AG08396 (cell line): Measurements from ENCODE around the gene SLC7A7.
"Not testable (repeated sequence)": the region's sequence is repeated elsewhere in the genome, so short reads cannot be mapped to it uniquely, and the experiment has no call there.

Experiments used
- DNase-seq: peaks from one replicate; pipeline ENCODE4 v3.0.0; 2012; ENCODE audit warnings: low spot score, mixed read lengths

Gene SLC7A7

DNA sequence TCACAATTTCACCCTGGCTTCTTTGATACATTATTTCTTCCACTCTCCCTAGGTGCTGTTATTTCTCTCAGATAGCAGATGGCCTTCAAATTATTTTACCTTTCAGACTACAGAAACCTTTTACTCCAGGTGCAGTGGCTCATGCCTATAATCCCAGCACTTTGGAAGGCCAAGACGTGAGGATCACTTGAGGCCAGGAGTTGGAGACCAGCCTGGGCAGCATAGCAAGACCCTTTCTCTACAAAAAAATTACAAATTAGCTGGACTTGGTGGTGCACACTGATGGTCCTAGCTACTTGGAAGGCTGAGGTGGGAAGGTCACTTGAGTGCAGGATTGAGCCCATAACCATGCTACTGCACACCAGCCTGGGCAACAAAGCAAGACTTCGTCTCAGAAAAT lies 23.1 kb downstream of the SLC7A7 start:
- DNase-seq: no peak

DNA sequence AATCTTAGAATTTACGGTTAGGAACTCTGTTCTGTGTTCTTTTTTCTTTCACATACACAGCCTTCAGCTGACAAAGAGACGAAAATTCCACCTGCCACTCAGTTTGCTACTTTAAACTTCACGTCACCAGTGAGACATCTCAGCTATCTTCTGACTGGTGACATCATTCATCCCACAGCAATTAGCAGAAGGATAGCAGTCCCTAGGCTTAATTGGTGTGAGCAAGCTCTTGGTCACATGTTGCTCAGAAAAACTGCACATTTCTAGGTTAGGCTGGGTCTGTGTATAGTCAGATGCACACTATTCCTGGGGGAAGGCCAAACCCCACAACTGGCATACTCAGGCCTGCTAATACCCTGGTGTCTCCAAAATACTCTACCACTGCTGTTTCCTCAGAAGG lies 23.9 kb downstream of the SLC7A7 start:
- peak; percentile 58 for DNase-seq

DNA sequence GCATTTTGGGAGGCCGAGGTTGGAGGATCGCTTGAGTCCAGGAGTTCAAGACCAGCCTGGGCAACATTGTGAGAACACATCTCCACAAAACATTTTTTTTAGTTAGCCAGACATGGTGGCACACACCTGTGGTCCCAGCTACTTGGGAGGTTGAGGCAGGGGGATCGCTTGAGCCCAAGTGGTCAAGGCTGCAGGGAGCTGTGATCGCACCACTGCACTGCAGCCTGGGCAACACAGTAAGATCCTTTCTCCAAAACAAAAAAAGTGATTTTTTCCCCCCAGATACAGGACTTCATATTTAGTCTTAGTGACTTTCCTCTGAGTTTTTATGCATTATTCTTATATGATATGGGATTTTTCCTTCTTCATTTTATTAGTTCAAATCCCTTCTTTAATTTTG lies 28.6 kb downstream of the SLC7A7 start:
- DNase-seq: no peak

DNA sequence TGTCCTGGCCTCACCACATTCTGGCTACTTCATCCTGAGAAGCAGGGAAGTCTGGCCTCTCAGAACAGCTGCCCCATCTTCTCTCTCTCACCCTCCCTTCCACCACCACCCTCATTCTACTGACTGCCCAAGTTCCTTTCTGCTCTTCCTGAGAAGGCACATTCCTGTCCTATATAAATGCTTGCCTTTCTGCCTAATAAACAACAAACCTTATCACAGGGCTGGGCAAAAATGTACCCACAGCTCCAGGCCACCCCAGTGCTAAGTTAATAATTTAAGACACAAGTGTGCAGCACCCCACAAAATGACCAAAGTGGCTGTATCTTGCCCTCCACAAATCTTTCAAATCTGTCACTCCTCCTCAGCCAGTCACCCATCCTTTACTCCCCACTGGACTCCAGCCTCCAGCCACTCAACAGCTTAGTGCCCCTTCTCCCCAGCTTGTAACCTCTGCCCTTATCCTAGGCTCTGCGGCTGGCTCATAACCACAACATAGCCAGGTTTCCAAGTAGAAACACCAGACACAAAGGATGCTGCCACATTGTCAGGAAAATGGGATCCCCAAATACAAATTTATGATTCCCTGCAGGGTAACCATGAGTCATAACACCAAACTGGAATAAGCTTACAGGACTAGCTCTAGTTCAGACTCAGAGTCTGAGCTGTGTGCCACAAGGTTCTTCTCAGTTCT lies 33.8 kb downstream of the SLC7A7 start:
- peak; percentile 17 for DNase-seq

DNA sequence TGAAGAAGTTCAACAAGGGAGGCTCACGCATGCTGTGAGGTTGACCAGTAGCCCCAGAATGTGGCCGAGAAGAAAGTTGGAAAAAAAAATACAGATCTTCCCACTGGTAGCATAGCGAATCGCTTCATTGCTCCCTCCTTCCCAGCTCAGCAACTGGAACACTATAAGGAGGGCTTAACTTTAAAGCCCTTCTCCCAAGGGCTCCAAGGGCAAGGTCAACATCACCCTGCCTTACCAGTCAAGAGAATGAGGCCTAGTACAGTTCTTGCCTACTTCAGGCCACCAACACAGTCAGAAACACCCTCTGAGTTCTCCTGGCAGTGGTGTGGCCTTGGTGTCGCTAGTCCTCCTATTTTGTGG lies 34.3 kb downstream of the SLC7A7 start:
- no peak for DNase-seq

DNA sequence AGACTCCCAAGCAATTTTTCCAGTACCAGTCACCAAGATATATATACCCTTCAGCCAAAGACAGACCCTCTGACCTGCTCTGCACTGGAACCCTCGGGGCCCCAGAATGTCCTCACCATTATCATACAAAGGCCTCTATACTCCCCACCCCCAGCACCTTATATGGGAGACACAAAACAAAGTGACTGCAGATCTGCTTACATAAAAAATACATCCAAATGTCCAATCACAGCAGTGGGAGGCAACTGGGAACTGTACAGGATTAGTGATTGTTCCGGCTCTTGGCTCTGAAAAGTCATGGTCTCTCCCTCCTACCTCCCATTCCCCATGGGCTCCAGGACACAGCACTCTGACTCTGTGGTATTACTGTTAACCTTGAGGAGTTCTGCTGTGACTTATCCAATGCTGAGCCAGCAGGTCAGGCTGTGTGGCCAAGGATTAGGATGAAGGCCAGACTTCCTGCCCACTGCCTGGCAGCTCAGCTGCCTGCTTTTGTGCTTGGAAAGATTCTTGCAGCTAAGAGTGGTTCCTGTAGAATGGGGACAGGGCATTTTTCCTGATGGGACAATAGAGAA lies 35.0 kb downstream of the SLC7A7 start:
- no peak for DNase-seq

DNA sequence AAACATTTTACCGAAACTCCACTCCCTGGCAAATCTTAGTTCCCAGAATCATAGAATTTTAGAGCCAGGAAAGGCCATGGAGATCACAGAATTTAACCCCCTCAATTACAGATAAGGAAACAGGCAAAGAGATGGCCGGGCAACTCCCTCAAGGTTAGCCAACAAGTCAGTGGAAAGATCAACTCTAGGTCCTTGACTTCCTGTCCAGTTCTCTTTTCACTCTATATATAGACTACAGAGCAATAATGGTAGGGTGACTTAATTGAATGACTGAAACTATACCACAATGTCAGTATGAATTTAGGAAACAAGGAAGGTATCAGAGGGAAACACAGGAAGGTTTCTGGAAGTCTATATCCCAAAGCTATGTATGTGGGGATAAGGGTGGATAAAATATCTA lies 37.2 kb downstream of the SLC7A7 start:
- DNase-seq: no peak

DNA sequence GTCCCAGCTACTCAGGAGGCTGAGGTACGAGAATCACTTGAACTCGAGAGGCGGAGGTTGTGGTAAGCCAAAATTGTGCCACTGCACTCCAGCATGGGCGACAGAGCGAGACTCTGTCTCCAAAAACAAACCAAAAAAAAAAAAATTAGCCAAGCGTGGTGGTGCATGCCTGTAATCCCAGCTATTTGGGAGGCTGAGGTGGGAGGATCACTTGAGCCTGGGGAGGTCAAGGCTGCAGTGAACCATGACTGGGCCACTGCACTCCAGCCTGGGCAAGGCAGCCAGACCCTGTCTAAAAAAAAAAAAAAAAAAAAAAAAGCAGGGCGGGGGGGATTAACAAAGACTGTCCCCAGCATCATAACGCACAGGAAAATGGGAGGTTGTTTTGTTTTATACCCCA lies 38.4 kb downstream of the SLC7A7 start:
- DNase-seq: not testable (repeated sequence)

DNA sequence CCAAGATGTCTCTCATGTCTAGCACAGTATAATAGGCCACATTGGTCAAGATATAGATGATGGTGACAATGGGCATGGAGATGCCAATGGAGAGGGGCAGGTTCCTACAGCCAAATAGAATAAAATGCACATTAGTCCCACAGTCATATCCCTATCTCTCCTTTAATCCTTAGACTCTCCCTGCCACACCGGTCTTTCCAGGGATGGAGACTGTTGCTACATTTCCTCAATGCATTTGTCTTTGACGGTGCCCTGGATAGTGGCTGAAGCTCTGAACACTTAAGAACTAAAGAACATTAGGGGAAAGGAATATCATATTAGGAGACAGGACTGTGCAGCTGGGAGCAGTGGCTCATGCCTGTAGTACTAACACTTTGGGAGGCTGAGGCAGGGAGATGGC lies 39.0 kb downstream of the SLC7A7 start:
- DNase-seq: no peak

DNA sequence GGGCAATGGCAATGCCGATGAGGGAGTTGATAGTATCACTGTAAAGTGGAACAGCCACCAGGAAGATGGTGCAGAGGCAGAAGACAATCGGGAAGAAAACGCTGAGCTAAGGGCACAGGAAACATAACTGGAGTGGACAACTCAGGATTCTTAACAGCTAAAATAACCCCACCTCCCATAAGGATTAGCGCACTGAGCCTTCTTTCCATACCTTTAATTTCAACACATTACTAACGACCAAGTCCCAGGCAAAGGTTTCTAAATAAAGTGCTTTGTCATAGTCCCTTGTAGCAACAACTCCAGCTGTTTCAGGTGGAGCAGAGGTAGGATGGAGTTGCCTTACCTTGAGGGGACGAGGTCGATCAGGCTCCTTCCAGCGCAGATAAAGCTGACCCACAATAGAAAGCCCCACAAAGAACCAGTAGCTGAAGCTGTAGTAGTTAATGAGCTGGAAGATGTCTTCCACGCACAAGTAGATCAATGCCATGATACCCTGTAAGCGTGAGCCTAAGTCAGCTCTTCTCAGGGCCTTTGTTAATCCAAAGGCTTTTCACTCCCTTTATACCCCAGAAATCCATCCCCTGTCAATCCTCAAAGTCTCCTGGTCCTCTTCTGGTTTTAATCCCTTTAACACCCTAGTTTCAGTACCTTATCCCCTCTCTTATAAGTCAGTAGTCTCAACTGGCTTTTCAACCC lies 41.1 kb downstream of the SLC7A7 start:
- DNase-seq: no peak

DNA sequence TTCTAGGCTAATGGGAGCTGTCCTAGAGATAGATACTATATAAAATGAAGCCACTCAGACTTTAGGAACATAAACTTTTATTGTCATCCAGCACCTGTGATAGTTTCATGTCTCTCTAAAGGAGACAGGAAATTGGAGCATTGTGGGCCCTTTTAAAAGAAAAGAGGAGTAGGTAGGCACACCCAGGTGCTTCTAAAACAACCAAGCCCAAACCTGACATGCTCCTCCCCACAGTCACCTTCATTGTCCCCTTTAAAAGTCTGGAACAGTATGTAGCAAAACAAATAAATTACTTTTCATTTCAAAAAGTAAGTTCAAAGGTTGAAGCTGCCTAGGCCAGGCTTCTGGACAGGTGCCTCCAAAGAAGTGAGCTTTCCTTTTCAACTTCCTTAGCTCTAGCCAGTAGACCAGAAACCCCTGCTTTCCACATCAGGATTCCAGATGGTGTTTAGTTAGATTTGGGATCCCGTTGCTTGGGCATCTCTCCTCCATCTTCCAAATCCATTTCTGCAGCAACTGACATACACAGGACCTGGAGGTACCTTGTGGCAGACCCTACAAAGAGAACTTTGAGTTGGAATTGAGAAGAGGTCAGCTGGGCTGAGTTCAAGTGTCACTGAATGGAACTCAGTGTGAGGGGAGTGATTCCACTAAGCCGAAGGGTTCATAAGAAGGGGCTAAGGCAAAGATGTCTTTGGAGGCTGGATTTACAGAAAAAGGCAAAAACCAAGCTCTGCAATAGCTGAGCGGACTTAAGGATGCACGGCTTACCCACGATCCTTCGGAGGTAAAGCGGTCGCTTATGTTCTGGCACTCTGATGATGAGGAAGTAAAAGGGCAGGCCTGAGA lies 41.8 kb downstream of the SLC7A7 start:
- DNase-seq: no peak

DNA sequence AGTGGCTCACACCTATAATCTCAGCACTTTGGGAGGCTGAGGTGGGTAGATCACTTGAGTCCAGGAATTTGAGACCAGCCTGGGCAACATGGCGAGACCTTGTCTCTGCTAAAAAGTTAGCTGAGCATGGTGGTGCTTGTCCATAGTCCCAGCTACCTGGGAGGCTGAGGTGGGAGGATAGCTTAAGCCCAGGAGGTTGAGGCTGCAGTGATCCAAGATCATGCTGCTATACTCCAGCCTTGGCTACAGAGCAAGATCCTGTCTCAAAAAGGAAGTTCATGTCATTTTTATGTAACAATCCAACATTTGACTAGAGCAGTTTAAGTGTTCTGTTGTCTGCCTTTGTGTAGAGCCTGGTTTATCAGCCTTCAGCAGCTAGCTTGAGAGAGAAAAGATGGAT lies 42.5 kb downstream of the SLC7A7 start:
- no peak for DNase-seq

DNA sequence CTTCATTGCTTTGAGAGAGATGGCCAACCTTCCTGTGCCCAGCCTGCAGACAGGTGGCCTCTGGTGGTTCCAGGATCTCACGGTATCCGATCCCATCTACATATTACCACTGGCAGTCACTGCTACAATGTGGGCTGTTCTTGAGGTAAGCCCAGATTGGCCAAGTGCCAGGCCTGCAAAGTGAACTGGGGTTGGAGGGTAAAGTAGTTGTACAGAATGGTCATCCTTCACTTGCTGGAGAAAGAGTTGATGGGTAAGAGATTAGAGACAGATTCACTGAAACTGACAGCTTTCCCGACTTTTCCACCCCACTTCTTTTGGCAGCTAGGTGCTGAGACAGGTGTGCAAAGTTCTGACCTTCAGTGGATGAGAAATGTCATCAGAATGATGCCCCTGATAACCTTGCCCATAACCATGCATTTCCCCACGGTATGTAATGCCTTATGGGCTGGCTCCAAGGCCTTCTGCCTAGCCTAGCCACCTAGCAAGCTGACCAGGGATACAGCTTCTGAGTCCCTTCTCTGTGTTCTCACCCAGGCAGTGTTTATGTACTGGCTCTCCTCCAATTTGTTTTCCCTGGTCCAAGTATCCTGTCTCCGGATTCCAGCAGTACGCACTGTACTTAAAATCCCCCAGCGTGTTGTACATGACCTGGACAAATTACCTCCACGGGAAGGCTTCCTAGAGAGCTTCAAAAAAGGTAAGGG lies 44.6 kb downstream of the SLC7A7 start:
- no peak for DNase-seq

DNA sequence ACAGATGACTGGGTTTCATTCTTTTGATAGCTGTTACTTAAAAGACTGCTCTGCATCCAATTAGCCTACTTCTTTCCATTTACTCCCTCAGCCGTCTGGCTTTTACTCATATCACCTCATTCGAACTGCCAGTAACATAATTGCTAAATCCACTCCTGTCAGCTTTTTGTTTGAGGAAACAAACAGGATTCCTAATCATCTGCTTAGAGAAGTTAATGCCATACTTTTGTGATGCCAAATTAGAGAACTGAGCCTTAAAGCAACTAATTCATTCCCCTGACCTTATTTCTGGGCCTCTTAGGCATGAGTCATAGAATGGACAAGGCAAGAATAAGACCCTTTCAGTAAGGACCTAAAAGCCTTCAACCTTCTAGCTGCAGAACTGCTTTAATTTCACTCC lies 45.9 kb downstream of the SLC7A7 start:
- DNase-seq: no peak

DNA sequence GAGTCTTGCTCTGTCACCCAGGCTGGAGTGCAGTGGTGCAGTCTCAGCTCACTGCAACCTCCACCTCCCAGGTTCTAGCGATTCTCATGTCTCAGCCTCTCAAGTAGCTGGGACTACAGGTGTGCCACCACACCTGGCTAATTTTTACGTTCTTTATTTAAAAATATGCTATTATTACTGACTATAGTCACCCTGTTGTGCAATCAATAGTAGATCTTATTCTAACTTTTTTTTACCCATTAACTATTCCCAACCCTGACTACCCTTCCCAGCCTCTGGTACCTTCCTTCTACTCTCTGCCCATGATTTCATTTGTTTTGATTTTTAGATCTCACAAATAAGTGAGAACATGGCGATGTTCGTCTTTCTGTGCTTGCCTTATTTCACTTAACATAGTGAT lies 46.3 kb downstream of the SLC7A7 start:
- DNase-seq: no peak

DNA sequence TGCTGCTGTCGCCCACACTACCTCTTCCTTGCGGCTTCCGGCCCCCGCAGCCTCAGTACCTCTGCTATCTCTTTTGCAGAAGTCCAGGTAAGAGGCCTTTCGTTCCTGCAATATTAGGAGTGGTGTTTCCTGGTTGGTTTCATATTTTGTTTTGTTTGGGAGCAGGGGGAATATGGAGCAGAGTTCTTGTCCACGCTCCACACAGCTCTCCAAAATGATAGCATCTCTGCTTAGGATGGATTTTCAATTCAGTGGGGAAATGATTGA lies 48.0 kb downstream of the SLC7A7 start:
- DNase-seq: no peak

DNA sequence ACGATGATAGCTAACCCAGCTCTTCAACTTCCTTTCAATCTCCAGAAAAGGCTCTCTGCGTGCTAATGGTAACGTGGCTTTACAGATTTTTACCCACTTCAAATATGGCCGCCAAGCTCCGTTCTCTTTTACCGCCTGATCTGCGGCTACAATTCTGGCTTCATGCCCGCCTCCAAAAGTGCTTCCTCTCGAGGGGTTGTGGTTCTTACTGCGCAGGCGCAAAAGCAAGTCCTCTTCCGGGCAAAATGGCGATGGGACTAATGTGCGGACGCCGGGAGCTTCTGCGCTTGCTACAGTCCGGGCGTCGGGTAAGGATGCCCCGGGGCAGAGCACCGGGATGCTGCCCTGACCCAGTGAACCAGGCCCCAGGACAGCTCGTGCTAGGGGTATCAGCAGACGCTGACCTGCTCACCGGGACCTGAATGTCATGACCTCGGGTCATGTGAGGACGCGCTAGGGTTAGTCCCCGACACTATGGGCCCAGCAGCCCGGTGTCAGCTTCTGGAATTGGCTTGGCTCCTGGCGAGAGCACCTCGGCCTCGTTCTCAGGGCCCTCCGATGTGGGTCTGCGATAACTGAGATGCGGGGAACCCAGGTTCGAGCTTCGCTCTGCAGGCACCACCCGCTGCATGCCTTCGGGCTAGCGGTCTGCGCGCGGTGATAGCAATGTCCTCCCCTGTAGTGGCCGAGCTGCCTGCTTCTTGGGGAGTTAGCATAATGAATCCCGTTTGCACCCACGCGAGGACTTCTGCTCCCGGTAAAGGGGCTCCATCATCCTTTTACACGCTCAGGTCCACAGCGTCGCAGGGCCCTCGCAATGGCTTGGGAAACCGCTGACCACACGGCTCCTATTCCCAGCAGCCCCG lies 48.5 kb downstream of the SLC7A7 start, which contains the start of gene OXA1L:
TSS of gene OXA1L (plus strand) at position 232 of the 866 bp plus-strand sequence. CDS start at position 246, 14 bp downstream.
- DNase-seq: peak; percentile 94

DNA sequence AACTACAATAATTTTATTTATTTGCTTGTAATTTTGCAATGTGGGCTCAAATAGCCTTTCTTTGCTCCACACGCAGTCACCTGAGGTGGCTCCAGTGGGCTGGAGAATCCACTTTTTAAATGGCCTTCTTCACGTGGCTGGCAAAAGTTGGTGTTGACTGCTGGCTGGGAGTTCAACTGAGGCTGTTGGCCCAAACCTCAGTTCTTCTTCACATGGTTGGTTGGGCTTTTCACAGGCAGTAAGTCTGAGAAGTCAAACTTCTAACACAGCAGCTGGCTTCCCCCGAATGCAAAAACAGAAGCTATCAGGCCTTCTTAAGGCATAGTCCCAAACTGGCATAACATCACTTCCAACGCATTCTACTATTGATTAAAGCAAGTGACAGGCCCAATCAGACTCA lies 50.9 kb downstream of the SLC7A7 start:
- DNase-seq: no peak

DNA sequence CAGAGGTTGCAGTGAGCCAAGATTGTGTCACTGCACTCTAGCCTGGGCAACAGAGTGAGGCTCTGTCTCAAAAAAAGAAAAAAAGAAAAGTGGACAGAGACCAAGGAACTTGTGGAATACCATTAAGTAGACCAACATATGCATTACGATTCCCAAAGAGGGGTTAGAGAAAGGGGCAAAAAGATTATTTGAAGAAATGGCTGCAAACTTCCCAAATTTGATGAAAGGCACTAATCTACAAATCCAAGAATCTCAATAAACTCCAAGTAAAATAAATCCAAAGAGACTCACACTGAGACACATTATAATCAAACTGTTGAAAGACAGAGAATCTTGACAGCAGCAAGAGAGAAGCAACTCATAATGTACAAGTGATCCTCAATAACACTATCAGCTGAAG lies 53.5 kb downstream of the SLC7A7 start:
- DNase-seq: no peak

DNA sequence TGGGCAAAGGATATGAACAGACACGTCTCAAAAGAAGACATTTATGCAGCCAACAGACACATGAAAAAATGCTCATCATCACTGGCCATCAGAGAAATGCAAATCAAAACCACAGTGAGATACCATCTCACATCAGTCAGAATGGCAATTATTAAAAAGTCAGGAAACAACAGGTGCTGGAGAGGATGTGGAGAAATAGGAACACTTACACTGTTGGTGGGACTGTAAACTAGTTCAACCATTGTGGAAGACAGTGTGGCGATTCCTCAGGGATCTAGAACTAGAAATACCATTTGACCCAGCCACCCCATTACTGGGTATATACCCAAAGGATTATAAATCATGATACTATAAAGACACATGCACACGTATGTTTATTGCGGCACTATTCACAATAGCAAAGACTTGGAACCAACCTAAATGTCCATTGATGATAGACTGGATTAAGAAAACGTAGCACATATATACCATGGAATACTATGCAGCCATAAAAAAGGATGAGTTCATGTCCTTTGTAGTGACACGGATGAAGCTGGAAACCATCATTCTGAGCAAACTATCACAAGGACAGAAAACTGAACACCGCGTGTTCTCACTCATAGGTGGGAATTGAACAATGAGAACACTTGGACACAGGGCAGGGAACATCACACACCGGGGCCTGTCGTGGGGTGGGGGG lies 57.1 kb downstream of the SLC7A7 start:
- not testable (repeated sequence) for DNase-seq

DNA sequence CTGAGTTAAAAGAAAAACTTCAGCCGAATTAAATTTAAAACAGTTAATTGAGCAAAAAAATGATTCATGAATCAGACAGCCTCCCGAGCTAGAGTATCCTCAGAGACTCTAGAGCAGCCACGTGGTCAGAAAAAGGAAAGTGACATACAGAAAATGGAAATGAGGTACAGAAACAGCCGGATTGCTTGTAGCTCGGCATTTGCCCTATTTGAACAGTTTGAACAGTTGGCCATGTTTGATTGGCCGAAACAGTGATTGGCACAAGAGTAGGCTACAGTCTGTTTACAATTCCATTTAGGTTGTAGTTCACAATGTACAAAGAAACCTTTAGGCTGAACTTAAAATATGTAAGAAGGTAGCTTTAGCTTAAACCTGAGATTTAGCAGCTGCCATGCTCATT lies 61.6 kb downstream of the SLC7A7 start:
- no peak for DNase-seq
